KMS-11 (cell line): ENCODE measurements around the gene NLRP9.
A peak's percentile ranks its signal among the peaks of the same experiment; 100 is the strongest.
"Not testable (repeated sequence)": the region's sequence is repeated elsewhere in the genome, so short reads cannot be mapped to it uniquely, and the experiment has no call there.

Experiments
- H2AFZ ChIP-seq: fragments of 200-600 bp; sonication (generic); 2 replicates; pipeline ENCODE4 v1.6.1; 2016; ENCODE audit warnings: antibody characterized with exemption, mixed run types, low read depth
- H3K27ac ChIP-seq: fragments of 200-600 bp; sonication (generic); 2 replicates; pipeline ENCODE4 v1.6.1; 2016; ENCODE audit warnings: mild to moderate bottlenecking, mixed run types
- H3K27me3 ChIP-seq: fragments of 200-600 bp; sonication (generic); 2 replicates; pipeline ENCODE4 v1.6.1; 2017; ENCODE audit warnings: mild to moderate bottlenecking, low read depth, mixed run types, moderate library complexity; ENCODE audit not compliant: insufficient read depth
- H3K36me3 ChIP-seq: fragments of 200-600 bp; sonication (generic); 2 replicates; pipeline ENCODE4 v1.6.1; 2017; ENCODE audit warnings: mild to moderate bottlenecking, mixed run types; ENCODE audit not compliant: insufficient read depth
- H3K4me1 ChIP-seq: fragments of 200-600 bp; sonication (generic); 2 replicates; pipeline ENCODE4 v1.6.1; 2016; ENCODE audit warnings: mild to moderate bottlenecking, low read depth, mixed run types; ENCODE audit not compliant: poor library complexity, severe bottlenecking
- H3K4me2 ChIP-seq: fragments of 200-600 bp; sonication (generic); 2 replicates; pipeline ENCODE4 v1.7.0; 2016; ENCODE audit warnings: mild to moderate bottlenecking, mixed run types
- H3K4me3 ChIP-seq: fragments of 200-600 bp; sonication (generic); IDR thresholded peaks from 2 replicates; pipeline ENCODE4 v1.6.1; 2017; ENCODE audit warnings: low read depth, low read length, mixed read lengths; ENCODE audit not compliant: insufficient read depth
- H3K79me2 ChIP-seq: fragments of 200-600 bp; sonication (generic); 2 replicates; pipeline ENCODE4 v1.6.1; 2016; ENCODE audit warnings: low read depth, mixed run types; ENCODE audit not compliant: insufficient read depth
- H3K9ac ChIP-seq: fragments of 200-600 bp; sonication (generic); 2 replicates; pipeline ENCODE4 v1.6.1; 2016; ENCODE audit warnings: mild to moderate bottlenecking, mixed run types
- H4K20me1 ChIP-seq: fragments of 200-600 bp; sonication (generic); 2 replicates; pipeline ENCODE4 v1.6.1; 2016; ENCODE audit warnings: mild to moderate bottlenecking, mixed run types; ENCODE audit not compliant: insufficient read depth
- TF ChIP-seq, protein P1 (sequence below): fragments of 200-600 bp; sonication (generic); conservative IDR thresholded peaks from 2 replicates; pipeline ENCODE4 v1.6.1; 2017; ENCODE audit warnings: low read depth, mild to moderate bottlenecking, antibody characterized with exemption, low read length, moderate library complexity, mixed read lengths

NLRP9 gene

DNA sequence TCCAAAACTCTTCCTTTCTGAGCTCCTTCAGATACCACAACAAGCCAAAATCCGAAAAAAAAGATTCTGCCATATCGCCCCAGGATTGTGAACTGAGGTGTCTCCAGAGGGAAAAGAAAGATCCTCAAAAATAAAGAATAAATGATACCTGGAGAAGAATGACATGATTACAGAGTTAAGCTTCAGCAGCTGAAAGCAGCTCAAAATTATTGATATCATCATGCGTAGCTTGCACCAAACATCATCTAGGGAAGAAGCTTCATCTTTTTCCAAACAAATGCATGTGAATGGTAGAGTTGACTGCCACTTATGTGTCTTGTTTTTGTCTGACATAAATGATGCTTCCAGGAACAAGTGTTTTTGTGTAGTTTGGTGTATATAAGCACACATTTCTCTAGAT, at the start of gene NLRP9:
Gene NLRP9, minus strand, starts transcription at position 101 of the 400 bp plus-strand sequence. Its CDS starts 28 bp downstream, at position 73.
- no peak within 1 kb of the TSS for H3K4me3 ChIP-seq
- H3K27me3 ChIP-seq, result no peaks in the 10 kb centered on the region
- H3K4me1 ChIP-seq, result no peaks in the 10 kb centered on the region
- TF ChIP-seq, protein P1, sequence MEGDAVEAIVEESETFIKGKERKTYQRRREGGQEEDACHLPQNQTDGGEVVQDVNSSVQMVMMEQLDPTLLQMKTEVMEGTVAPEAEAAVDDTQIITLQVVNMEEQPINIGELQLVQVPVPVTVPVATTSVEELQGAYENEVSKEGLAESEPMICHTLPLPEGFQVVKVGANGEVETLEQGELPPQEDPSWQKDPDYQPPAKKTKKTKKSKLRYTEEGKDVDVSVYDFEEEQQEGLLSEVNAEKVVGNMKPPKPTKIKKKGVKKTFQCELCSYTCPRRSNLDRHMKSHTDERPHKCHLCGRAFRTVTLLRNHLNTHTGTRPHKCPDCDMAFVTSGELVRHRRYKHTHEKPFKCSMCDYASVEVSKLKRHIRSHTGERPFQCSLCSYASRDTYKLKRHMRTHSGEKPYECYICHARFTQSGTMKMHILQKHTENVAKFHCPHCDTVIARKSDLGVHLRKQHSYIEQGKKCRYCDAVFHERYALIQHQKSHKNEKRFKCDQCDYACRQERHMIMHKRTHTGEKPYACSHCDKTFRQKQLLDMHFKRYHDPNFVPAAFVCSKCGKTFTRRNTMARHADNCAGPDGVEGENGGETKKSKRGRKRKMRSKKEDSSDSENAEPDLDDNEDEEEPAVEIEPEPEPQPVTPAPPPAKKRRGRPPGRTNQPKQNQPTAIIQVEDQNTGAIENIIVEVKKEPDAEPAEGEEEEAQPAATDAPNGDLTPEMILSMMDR, result no peak
- no peak within 1 kb of the TSS for H3K9ac ChIP-seq
- no peak within 1 kb of the TSS for H3K27ac ChIP-seq
- H3K36me3 ChIP-seq, result no peaks in the 10 kb centered on the region
- no peak within 1 kb of the TSS for H3K4me2 ChIP-seq
- H2AFZ ChIP-seq, result no peak within 1 kb of the TSS
- H3K79me2 ChIP-seq, result no peaks in the 10 kb centered on the region
- no peaks in the 10 kb centered on the region for H4K20me1 ChIP-seq

DNA sequence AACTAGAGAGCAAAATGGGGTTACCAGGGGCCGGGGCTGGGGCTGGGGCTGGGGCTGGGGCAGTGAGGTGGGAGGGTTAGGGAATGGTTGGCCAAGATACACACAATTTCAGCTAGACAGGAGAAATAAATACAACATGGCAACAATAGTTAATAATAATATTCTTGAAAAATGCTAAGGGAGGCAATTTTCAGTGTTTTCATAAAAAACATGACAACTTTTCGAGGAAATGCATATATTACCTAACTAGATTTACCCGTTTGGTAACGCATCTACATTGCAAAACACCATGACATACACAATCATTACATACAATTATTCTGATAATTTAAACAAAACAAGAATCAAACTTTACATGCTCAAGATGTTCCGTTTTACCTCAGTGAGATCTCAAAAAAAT, 42.9 kb upstream of the NLRP9 start:
- H3K4me2 ChIP-seq, result no peak overlapping the region
- no peaks in the 10 kb centered on the region for H4K20me1 ChIP-seq
- no peaks in the 10 kb centered on the region for H3K36me3 ChIP-seq
- no peaks in the 10 kb centered on the region for H3K79me2 ChIP-seq
- H3K4me3 ChIP-seq, result no peak overlapping the region
- no peak overlapping the region for H2AFZ ChIP-seq
- H3K4me1 ChIP-seq, result no peaks in the 10 kb centered on the region
- TF ChIP-seq, protein P1, result no peak
- H3K27me3 ChIP-seq, result no peaks in the 10 kb centered on the region
- no peak overlapping the region for H3K9ac ChIP-seq
- no peak overlapping the region for H3K27ac ChIP-seq

DNA sequence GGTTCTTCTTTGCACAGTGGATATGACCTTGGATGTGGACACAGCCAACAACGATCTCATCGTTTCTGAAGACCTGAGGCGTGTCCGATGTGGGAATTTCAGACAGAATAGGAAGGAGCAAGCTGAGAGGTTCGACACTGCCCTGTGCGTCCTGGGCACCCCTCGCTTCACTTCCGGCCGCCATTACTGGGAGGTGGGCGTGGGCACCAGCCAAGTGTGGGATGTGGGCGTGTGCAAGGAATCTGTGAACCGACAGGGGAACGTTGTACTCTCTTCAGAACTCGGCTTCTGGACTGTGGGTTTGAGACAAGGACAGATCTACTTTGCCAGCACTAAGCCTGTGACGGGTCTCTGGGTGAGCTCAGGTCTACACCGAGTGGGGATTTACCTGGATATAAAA, 40.1 kb upstream of the NLRP9 start:
- Histone ChIP-seq H3K4me1 (no peaks in the 10 kb centered on the region), H4K20me1 (no peaks in the 10 kb centered on the region), H3K4me2 (no peak overlapping the region), H3K9ac (no peak overlapping the region), H3K79me2 (no peaks in the 10 kb centered on the region), H3K4me3 (no peak overlapping the region), H3K27me3 (no peaks in the 10 kb centered on the region), H3K27ac (no peak overlapping the region), H2AFZ (no peak overlapping the region), H3K36me3 (no peaks in the 10 kb centered on the region)
- TF ChIP-seq, protein P1, result no peak

DNA sequence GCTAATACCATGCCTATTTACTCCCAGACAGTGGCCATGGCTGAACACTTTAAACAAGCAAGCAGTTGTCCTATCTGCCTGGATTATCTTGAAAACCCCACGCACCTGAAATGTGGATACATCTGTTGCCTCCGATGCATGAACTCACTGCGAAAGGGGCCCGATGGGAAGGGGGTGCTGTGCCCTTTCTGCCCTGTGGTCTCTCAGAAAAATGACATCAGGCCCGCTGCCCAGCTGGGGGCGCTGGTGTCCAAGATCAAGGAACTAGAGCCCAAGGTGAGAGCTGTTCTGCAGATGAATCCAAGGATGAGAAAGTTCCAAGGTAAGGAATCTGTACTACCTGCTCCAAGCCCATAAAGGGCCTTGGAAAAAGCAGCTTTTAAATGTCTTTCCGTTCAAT, 39.3 kb upstream of the NLRP9 start:
- Histone ChIP-seq H3K4me2 (no peak overlapping the region), H4K20me1 (no peaks in the 10 kb centered on the region), H3K79me2 (no peaks in the 10 kb centered on the region), H2AFZ (no peak overlapping the region), H3K9ac (no peak overlapping the region), H3K27me3 (no peaks in the 10 kb centered on the region), H3K4me1 (no peaks in the 10 kb centered on the region), H3K4me3 (no peak overlapping the region), H3K36me3 (no peaks in the 10 kb centered on the region), H3K27ac (no peak overlapping the region)
- TF ChIP-seq, protein P1, result peak; percentile 57

DNA sequence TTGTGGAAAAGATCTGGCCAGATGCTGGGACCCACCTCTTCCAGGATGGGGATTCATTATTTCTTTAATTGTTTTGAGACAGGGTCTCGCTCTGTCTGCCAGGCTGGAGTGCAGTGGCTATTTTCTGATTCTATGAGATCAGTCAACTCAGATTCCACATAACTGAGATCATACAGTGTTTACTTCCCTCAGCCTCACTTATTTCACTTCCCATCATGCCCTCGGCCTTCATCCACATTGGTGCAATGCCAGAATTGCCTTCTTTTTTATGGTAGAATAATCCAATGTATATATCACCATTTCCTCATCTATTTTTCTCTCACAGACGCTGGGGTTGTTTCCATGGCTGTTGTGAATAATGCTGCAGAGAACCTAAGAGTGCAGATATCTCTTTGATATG, 31.4 kb upstream of the NLRP9 start:
- not testable (repeated sequence) for H2AFZ ChIP-seq, H3K4me3 ChIP-seq, H3K27ac ChIP-seq, H3K4me2 ChIP-seq, H3K27me3 ChIP-seq, H3K36me3 ChIP-seq, H3K9ac ChIP-seq, H3K79me2 ChIP-seq, H4K20me1 ChIP-seq, H3K4me1 ChIP-seq

DNA sequence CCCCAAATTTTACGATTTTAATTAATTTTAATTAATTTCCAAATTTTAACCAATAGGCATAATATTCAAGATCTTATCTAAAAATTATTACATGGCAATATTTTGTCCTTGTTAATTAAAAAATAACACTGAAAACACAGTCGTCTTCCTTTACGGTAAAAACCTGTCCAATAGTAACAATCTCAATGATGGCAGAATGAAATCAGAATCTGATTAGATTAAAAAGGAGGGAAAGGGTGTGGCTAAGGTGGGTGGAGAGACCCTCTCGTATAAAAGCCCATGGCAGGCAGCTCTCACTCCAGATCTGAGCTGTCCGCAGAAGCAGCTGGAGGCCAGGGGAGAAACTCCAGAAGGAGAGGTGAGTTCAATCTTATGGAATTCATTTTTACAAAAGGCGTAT, 30.6 kb upstream of the NLRP9 start, which contains the start of gene RFPL4AL1:
Gene RFPL4AL1, plus strand, starts transcription at position 301 of the 400 bp plus-strand sequence. CDS start 2,687 bp downstream, outside the sequence.
- H3K27me3 ChIP-seq, H3K4me1 ChIP-seq, H3K4me2 ChIP-seq, H3K4me3 ChIP-seq, H3K9ac ChIP-seq, H4K20me1 ChIP-seq, H3K27ac ChIP-seq, H3K79me2 ChIP-seq, H3K36me3 ChIP-seq, H2AFZ ChIP-seq: not testable (repeated sequence)
